ENCODE data around the gene ARL2. TPM values are rescaled to one million over a fixed set of nuclear protein-coding genes. Genes with fewer than 3 reads are reported as not detected.
A peak's percentile ranks its signal among the peaks of the same experiment; 100 is the strongest.

ARL2 gene
- total and polyA plus RNA-seq, 2 experiments from 2014 or later, result 189 to 230 TPM

DNA sequence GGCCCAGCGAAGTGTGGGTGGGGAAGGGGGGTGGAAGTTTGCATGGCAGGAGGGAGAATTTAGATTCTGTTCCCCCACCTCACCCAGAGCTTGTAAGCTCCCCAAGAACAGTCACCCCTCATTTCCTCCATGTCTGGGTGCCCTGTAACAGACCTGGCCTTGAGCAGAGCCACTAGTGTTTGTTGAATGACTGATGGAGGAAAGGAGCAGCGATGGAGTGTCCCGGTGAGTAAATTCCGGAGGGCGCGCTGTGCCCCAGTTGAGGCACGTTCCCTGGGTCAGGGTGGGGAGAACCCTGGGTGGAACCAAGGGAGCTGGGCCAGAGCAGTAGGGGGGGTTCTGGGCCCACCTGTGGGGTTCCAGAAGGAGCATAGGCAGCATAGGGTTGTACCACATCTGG, 43.6 kb downstream of the ARL2 start:
- Histone ChIP-seq H3K27me3 (no peaks in the 10 kb centered on the region), H3K36me3 (no peaks in the 10 kb centered on the region), H3K9me3 (ENCODE audit: low read depth) (no peaks in the 10 kb centered on the region), H3K27ac (no peak overlapping the region), H3K4me1 (ENCODE audit: low read depth) (no peaks in the 10 kb centered on the region), H3K4me3 (no peak overlapping the region)
- no peak for DNase-seq (ENCODE audit: low read depth in 1 of 2, low spot score in 1 of 2)
- TF ChIP-seq, protein P1, sequence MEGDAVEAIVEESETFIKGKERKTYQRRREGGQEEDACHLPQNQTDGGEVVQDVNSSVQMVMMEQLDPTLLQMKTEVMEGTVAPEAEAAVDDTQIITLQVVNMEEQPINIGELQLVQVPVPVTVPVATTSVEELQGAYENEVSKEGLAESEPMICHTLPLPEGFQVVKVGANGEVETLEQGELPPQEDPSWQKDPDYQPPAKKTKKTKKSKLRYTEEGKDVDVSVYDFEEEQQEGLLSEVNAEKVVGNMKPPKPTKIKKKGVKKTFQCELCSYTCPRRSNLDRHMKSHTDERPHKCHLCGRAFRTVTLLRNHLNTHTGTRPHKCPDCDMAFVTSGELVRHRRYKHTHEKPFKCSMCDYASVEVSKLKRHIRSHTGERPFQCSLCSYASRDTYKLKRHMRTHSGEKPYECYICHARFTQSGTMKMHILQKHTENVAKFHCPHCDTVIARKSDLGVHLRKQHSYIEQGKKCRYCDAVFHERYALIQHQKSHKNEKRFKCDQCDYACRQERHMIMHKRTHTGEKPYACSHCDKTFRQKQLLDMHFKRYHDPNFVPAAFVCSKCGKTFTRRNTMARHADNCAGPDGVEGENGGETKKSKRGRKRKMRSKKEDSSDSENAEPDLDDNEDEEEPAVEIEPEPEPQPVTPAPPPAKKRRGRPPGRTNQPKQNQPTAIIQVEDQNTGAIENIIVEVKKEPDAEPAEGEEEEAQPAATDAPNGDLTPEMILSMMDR (IDR thresholded peaks at IDR 0.05; ENCODE audit: low read depth, low read length), result no peak

DNA sequence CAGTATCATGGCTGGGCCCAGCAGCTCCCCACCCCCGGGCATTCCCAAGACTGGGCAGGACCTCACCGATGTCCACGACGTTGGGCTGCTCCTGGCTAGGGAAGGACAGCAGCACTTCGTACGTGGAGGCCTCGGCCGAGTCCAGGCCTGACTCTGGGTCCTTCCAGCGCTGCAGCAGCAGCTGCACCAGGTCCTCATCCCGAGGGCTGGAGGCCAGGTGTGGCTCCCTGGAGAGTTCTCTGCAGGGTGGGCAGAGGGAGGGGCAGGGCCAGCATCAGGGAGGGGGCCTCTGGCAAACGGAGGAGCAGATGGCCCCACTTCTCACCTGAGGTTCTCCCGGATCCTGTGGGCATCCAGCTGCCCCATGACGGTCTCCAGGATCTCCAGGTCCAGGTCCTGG, 44.1 kb downstream of the ARL2 start:
- H3K27me3 ChIP-seq, result no peaks in the 10 kb centered on the region
- H3K4me1 ChIP-seq (ENCODE audit: low read depth), result no peaks in the 10 kb centered on the region
- no peak for DNase-seq (ENCODE audit: low read depth in 1 of 2, low spot score in 1 of 2)
- H3K27ac ChIP-seq, result no peak overlapping the region
- H3K4me3 ChIP-seq, result no peak overlapping the region
- no peaks in the 10 kb centered on the region for H3K36me3 ChIP-seq
- TF ChIP-seq, protein P1 (IDR thresholded peaks at IDR 0.05; ENCODE audit: low read depth, low read length), result no peak
- no peaks in the 10 kb centered on the region for H3K9me3 ChIP-seq (ENCODE audit: low read depth)

DNA sequence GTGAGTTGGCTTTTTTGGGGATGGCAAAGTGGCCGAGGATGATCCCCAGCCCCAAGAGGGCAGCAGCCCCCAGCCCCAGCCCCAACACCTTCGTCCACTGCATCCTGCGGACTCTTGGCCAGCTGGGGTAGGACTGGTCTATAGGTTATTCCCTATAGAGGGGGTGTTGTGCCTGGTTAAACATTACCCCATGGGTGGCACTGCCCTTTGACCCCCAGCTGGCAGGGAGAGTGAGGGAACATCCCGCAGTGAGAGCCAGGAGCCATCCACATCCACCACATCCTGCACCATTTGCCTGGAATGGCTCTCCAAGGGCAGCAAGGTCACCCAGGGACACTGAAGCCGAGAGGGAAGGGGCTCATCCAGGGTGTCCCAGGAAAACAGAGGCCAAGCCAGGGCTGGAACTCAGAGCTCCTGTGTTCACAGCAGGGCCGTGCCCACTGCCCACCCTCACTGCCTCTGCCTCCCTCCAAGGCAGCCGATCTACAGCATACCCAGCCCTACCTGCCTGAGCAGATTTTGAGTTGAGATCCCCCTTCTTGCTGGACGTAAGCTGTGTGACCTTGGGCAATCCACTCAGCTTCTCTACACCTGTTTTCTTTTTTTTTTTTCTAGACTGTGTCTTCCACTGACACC, 44.6 kb downstream of the ARL2 start, which contains the start of gene NAALADL1:
Gene NAALADL1, minus strand, starts transcription at position 135 of the 636 bp plus-strand sequence. Its CDS starts 32 bp downstream, at position 103.
- Histone ChIP-seq H3K27me3 (no peaks in the 10 kb centered on the region), H3K4me1 (ENCODE audit: low read depth) (no peaks in the 10 kb centered on the region), H3K9me3 (ENCODE audit: low read depth) (no peaks in the 10 kb centered on the region), H3K36me3 (no peaks in the 10 kb centered on the region), H3K27ac (no peak within 1 kb of the TSS), H3K4me3 (no peak within 1 kb of the TSS)
- TF ChIP-seq, protein P1 (IDR thresholded peaks at IDR 0.05; ENCODE audit: low read depth, low read length), result no peak
- DNase-seq (ENCODE audit: low read depth in 1 of 2, low spot score in 1 of 2), result no peak

- no peak overlapping the region for H3K4me3 ChIP-seq
- H3K9me3 ChIP-seq (ENCODE audit: low read depth), result no peaks in the 10 kb centered on the region
- no peaks in the 10 kb centered on the region for H3K27me3 ChIP-seq
- no peak overlapping the region for H3K27ac ChIP-seq
- H3K36me3 ChIP-seq, result no peaks in the 10 kb centered on the region
- H3K4me1 ChIP-seq (ENCODE audit: low read depth), result no peaks in the 10 kb centered on the region
- TF ChIP-seq, protein P1 (IDR thresholded peaks at IDR 0.05; ENCODE audit: low read depth, low read length), result no peak
- DNase-seq (ENCODE audit: low read depth in 1 of 2, low spot score in 1 of 2), result no peak
Observed at GRCh38 chr11:65059523-65059922, 45.6 kb downstream of the ARL2 start.

DNA sequence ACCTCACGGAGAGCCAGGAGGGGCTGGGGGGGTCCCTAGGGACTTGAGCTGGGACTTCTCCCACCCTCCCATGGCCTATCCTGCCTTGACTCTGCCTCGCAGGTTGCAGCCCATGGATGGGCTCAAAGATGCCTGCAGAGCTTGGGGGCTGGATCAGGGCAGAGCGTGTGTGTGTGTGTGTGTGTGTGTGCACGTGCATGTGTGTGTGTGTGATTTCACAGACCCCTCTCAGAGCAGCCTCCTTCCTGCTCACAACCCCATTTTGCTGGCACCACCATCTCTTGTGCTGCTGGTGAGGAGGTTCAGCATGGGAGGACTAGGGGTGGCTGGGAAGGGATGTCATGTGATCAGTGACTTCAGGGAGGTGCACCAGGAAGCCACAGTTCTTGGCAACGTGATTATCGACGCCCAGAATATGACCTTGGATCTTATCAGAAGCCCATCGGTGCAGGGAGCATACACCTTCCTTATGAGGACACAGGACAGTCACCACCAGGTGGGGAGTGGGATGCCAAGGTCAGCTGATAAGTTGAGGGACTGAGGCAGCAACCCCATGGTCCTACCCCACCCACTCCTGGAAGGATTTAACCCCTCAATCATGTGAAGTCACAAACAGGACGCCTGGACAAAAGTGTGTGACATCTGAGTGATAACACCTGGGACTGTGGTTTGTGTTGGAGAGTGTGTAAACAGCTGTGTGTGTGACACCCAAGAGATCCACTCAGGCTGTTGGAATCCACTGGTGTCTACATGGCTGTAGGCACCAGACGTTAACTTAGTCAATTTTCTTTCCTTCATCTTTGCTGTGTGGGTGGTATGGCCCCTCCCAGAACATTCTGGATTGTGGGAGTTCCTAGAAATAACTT, 46.2 kb downstream of the ARL2 start:
- DNase-seq (ENCODE audit: low read depth in 1 of 2, low spot score in 1 of 2), result peak in 1 of 2 donors; percentile 9
- Histone ChIP-seq H3K4me1 (ENCODE audit: low read depth) (no peaks in the 10 kb centered on the region), H3K9me3 (ENCODE audit: low read depth) (no peaks in the 10 kb centered on the region), H3K4me3 (no peak overlapping the region), H3K36me3 (no peaks in the 10 kb centered on the region), H3K27me3 (no peaks in the 10 kb centered on the region), H3K27ac (no peak overlapping the region)
- TF ChIP-seq, protein P1 (IDR thresholded peaks at IDR 0.05; ENCODE audit: low read depth, low read length), result no peak
